Right renal cortex interstitium (tissue), 3 donors: ENCODE data around the gene SMARCA4. TPM values are rescaled to one million over a fixed set of nuclear protein-coding genes. Genes with fewer than 3 reads are reported as not detected.

Source experiments
- DNase-seq, 3 donors: peaks; one replicate each; pipeline ENCODE4 v3.0.0-alpha.2; 2013; ENCODE audit warnings: low read depth in 3 of 3, low spot score in 2 of 3
- polyA plus RNA-seq, 3 donors: library from polyadenylated mRNA; unstranded; fragments of 120-200 nt; gene quantifications; one replicate each; pipeline ENCODE4 v1.2.1, GENCODE V29; 2013; ENCODE audit not compliant: insufficient read length in 3 of 3

Gene SMARCA4
- polyA plus RNA-seq, result 100 to 1,000 TPM; 141 to 145 (median 143) TPM

GRCh38 chr19:10960314-10961072, at the start of gene SMARCA4:
TSS of gene SMARCA4 (plus strand) at chr19:10961030. CDS start at chr19:10984152, 23,122 bp downstream.
- DNase-seq, result peak; percentile 93 to 96 (median 95)

GRCh38 chr19:10911579-10912363, 49.1 kb upstream of the SMARCA4 start:
- no peak for DNase-seq

- DNase-seq, result no peak
These were observed 48.2 kb upstream of the SMARCA4 start for GRCh38 chr19:10912619-10913018.

GRCh38 chr19:10913716-10914340, 47.0 kb upstream of the SMARCA4 start:
- no peak for DNase-seq

GRCh38 chr19:10915130-10916091, 45.4 kb upstream of the SMARCA4 start:
- no peak for DNase-seq

- no peak for DNase-seq
These were observed 44.2 kb upstream of the SMARCA4 start for GRCh38 chr19:10916602-10917001.

- DNase-seq, result no peak
These were observed 42.5 kb upstream of the SMARCA4 start for GRCh38 chr19:10918359-10918758.

GRCh38 chr19:10919352-10920287, 41.2 kb upstream of the SMARCA4 start:
- no peak for DNase-seq

GRCh38 chr19:10920288-10920655, 40.6 kb upstream of the SMARCA4 start:
- no peak for DNase-seq

- no peak for DNase-seq
These were observed 40.0 kb upstream of the SMARCA4 start for GRCh38 chr19:10920781-10921180.

- no peak for DNase-seq
These were observed 39.5 kb upstream of the SMARCA4 start for GRCh38 chr19:10921199-10921909.

GRCh38 chr19:10921910-10922637, 38.8 kb upstream of the SMARCA4 start:
- no peak for DNase-seq

- DNase-seq, result no peak
These were observed 38.2 kb upstream of the SMARCA4 start for GRCh38 chr19:10922638-10923014.

- no peak for DNase-seq
These were observed 37.3 kb upstream of the SMARCA4 start for GRCh38 chr19:10923260-10924112.

- no peak for DNase-seq
These were observed 36.2 kb upstream of the SMARCA4 start for GRCh38 chr19:10924597-10924996.

GRCh38 chr19:10927730-10928562, 32.9 kb upstream of the SMARCA4 start:
- no peak for DNase-seq
